GM12801 (cell line): ENCODE results near the gene TK2.

Experiments used
- TF ChIP-seq, protein P1 (sequence below): IDR thresholded peaks from one replicate; pipeline ENCODE4 v1.5.1; 2011; ENCODE audit warnings: control low read depth; ENCODE audit not compliant: insufficient read length; ENCODE audit errors: extremely low read depth

The TK2 gene

DNA sequence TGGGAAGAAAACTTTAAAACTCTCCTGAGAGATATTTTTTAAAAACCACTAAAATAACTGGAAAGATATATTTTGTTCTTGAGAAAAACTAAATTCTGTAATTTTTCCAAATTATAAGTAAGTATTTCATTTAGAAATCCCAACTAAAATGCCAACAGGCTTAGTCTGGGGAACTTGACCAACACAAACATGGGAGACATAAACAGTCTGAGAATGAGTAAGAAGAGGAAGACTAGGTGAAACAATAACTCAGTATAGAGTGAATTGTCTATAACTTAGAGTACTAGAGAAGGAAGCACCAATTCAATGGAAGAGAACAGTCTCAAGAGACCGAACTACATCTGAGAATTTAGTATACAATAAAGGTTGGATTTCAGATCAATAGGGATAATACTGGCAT, 19.2 kb upstream of the TK2 start:
- TF ChIP-seq, protein P1, sequence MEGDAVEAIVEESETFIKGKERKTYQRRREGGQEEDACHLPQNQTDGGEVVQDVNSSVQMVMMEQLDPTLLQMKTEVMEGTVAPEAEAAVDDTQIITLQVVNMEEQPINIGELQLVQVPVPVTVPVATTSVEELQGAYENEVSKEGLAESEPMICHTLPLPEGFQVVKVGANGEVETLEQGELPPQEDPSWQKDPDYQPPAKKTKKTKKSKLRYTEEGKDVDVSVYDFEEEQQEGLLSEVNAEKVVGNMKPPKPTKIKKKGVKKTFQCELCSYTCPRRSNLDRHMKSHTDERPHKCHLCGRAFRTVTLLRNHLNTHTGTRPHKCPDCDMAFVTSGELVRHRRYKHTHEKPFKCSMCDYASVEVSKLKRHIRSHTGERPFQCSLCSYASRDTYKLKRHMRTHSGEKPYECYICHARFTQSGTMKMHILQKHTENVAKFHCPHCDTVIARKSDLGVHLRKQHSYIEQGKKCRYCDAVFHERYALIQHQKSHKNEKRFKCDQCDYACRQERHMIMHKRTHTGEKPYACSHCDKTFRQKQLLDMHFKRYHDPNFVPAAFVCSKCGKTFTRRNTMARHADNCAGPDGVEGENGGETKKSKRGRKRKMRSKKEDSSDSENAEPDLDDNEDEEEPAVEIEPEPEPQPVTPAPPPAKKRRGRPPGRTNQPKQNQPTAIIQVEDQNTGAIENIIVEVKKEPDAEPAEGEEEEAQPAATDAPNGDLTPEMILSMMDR, result no peak

DNA sequence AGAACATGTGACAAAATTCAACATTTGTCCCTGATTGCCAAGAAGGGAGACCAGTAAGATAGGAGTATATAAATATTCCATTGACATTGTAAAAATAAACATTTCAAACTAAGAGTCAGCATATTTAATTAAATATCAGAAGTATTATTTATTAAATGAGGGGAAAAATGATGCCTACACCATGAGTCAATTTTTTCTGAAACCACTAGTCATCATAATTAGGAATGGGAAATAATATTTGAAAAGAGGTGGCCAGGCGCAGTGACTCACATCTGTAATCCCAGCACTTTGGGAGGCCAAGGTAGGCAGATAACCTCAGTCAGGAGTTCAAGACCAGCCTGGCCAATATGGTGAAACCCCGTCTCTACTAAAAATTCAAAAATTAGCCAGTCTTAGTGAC, 18.4 kb upstream of the TK2 start:
- TF ChIP-seq, protein P1, result no peak

DNA sequence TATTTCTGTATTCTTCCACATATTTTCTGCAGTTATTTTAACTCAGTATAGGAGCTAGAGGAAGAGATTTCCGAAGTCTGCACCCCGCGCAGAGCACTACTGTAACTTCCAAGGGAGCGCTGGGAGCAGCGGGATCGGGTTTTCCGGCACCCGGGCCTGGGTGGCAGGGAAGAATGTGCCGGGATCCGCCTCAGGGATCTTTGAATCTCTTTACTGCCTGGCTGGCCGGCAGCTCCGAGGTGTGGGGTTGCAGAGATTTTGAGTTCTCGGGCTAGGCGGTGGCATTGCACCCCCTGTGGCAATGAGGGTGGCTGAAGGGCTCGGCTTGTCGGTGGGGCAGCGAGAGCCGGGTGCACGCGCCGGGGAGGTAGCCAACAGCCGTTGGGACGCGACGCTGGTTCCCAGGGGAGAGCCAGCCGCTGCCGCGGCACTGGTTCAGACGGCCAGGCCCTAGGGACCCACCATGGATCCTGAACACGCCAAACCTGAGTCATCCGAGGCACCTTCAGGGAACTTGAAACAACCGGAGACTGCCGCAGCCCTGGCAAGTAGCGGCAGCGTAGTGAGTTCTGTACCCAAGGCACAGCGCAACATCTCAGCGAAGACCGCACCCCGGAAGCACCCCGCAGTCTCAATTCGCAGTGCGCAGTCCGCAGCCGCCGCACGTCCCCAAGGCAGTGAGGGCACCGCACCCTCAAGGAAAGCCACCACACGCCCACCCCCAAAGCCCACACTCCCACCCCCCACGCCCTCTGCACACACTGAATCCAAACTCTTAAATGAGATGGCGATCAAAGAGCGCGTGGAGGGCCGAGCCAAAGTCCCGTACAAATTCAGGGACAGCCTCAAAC, 16.4 kb upstream of the TK2 start, which contains the start of gene CMTM1:
TSS of gene CMTM1 (plus strand) at position 389 of the 851 bp plus-strand sequence. CDS start at position 464, 75 bp downstream.
- TF ChIP-seq, protein P1, result no peak

DNA sequence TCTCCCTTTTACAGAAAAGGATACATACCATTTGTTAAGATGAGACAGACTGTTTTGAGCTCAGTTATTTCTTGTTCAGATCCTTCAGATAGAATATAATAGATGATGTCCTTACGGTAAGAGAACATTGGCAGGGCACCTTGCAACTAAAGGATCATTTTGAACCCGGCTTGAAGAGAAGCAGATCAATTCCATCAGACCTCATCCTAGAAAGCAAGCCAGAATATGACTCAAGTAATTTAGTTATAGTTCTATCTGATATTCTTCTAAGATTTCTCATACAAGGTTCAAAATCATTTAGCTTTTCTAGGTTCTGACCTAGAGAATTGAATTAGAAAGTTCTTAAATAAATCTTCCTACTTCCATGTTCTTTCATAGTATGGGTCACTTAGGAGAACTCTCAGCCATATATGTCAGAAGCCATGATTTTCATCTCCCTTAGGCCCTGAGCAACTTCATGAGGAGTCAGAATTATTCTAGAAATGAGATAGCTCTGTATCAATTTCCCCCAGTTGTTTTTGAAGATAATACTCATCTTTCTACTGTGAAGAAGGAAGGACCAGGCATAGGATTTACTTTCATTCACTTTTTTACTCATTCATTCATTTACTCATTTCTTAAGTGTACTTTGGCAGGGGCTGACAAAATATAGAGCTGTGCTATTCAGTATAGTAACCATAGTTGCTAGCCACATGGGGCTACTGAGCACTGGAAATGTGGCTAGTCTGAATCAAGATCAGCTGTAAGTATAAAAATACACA, 13.8 kb upstream of the TK2 start:
- TF ChIP-seq, protein P1, result no peak

DNA sequence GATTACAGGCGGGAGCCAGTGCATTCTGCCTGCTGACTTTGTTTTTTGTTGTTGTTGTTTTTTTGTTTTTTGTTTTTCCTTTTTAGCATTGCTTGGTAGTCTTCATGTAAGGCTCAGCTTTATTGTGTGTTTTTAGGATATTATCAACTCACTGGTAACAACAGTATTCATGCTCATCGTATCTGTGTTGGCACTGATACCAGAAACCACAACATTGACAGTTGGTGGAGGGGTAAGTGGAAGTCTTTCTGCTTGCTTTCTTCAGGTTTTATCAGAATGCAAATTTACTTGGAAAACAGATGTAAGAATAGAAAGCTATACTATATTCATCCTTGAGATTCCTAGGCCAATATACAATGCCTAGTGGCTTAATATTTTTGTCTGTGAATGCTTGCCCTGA, 13.1 kb upstream of the TK2 start:
- TF ChIP-seq, protein P1, result no peak

DNA sequence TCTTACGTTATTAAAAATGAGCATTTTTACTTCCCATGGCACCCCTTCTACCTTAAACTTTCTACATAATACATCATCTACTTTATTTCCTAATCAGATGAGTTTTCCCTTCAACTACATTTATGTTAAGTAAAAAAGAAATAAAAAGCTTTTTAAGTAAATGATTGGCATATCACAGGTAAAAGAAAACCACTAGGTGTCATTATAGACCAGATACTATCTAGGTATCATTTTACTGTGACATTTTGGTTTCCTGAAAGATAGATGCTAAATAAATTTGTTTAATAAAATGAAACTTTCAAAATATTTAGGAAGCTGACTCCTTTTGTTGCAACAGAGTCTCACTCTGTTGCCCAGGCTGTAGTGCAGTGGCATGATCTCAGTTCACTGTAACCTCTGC, 12.5 kb upstream of the TK2 start:
- TF ChIP-seq, protein P1, result no peak

DNA sequence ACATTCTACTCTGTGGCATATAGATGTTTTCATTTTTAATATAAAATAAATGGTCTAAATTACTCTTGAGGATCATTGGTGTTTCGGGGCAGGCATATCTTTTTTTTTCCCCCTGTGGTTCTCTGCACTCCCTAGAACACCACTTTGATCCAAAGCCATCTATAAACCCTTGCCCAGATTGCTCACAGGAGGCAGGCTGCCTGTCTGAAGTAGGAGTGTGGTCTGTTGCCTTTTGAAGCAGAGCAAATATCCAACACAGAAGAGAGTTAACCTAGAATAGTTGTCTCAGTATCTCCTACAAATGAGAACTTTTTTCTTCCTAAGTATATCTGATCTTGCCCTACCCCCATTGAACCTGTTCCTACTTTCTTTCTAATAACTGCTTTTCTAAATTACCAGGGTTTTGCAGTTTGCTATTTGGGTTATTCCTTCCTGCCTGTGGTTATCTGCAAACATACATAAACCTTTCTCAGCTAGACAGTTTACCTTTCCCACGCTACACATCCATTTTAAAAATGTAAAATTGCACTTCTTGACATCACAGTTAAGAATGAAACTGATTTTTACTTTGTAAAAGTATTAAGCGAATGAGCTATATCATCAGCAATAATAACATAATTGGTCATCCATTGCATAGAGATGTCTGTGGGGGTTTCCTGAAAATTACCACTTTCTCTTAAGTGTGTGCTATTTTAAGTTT, 11.6 kb upstream of the TK2 start:
- TF ChIP-seq, protein P1, result no peak
